HG03280 (cell line): ENCODE measurements around the gene AFAP1.

Source experiments
- ATAC-seq: cut with Tn5 transposase; IDR thresholded peaks from one replicate; pipeline ENCODE4 v1.9.1; 2021; ENCODE audit warnings: mild to moderate bottlenecking, moderate library complexity; ENCODE audit not compliant: unreplicated experiment

AFAP1 gene

GRCh38 chr4:7806338-7807090 lies 133.1 kb downstream of the AFAP1 start:
- no peak for ATAC-seq

- ATAC-seq, result no peak
These were observed 133.9 kb downstream of the AFAP1 start for GRCh38 chr4:7805533-7806337.

- ATAC-seq, result no peak
These were observed 134.8 kb downstream of the AFAP1 start for GRCh38 chr4:7804756-7805385.

GRCh38 chr4:7803992-7804755 lies 135.5 kb downstream of the AFAP1 start:
- ATAC-seq, result peak; percentile 54

GRCh38 chr4:7803371-7803770 lies 136.3 kb downstream of the AFAP1 start:
- ATAC-seq, result no peak

- peak; percentile 83 for ATAC-seq
These were observed 137.5 kb downstream of the AFAP1 start for GRCh38 chr4:7802093-7802726.

- ATAC-seq, result no peak
These were observed 138.0 kb downstream of the AFAP1 start for GRCh38 chr4:7801641-7802040.

- no peak for ATAC-seq
These were observed 138.7 kb downstream of the AFAP1 start for GRCh38 chr4:7801001-7801400.

- ATAC-seq, result no peak
These were observed 139.3 kb downstream of the AFAP1 start for GRCh38 chr4:7800410-7800809.

- ATAC-seq, result no peak
These were observed 139.9 kb downstream of the AFAP1 start for GRCh38 chr4:7799736-7800135.

GRCh38 chr4:7799306-7799705 lies 140.4 kb downstream of the AFAP1 start:
- ATAC-seq, result no peak

GRCh38 chr4:7798178-7798995 lies 141.3 kb downstream of the AFAP1 start:
- no peak for ATAC-seq

- ATAC-seq, result no peak
These were observed 142.3 kb downstream of the AFAP1 start for GRCh38 chr4:7797330-7797729.

- no peak for ATAC-seq
These were observed 143.7 kb downstream of the AFAP1 start for GRCh38 chr4:7795983-7796382.

- ATAC-seq, result no peak
These were observed 146.5 kb downstream of the AFAP1 start for GRCh38 chr4:7793186-7793585.

- ATAC-seq, result no peak
These were observed 147.0 kb downstream of the AFAP1 start for GRCh38 chr4:7792616-7793015.

GRCh38 chr4:7790999-7791398 lies 148.7 kb downstream of the AFAP1 start:
- ATAC-seq, result no peak

- no peak for ATAC-seq
These were observed 149.6 kb downstream of the AFAP1 start for GRCh38 chr4:7790023-7790422.

- no peak for ATAC-seq
These were observed 150.8 kb downstream of the AFAP1 start for GRCh38 chr4:7788694-7789425.
